AG09309 (cell line): ENCODE data around the gene SCAF1.

Experiments used
- DNase-seq: peaks from one replicate; pipeline ENCODE4 v3.0.0-alpha.2; 2010; ENCODE audit warnings: low read depth
- H3K4me3 ChIP-seq: 2 replicates; pipeline ENCODE4 v1.5.1; 2011; ENCODE audit warnings: mild to moderate bottlenecking, low read depth, low read length, moderate library complexity; ENCODE audit not compliant: control insufficient read depth
- CTCF ChIP-seq: IDR thresholded peaks from 2 replicates; pipeline ENCODE4 v1.5.1; 2011; ENCODE audit warnings: mild to moderate bottlenecking, low read depth, low read length, inconsistent platforms; ENCODE audit not compliant: insufficient read depth, control insufficient read depth; ENCODE audit errors: missing control alignments

SCAF1 gene

DNA sequence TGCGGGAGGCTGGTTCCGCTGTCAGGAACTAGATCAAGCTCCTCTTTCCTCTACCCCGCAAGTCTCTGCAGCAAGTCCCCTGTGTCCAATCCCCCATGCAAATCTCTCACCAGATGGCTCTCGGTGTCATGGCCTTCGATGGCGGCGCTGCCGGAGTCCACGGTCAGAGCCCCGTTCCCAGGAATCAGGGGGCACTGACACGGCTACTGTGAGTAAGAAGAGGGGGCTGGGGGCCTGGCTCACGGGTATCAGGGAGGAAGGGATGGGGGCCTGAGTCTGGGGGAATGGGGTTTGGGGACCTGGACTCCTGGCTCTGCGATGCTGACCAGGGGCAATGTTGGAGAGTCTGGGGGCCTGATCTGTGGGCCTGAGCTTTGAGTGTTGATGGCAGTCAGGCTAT, 4.0 kb downstream of the SCAF1 start:
- DNase-seq, result no peak
- TF ChIP-seq CTCF, result no peak
- no peak overlapping the region for H3K4me3 ChIP-seq

DNA sequence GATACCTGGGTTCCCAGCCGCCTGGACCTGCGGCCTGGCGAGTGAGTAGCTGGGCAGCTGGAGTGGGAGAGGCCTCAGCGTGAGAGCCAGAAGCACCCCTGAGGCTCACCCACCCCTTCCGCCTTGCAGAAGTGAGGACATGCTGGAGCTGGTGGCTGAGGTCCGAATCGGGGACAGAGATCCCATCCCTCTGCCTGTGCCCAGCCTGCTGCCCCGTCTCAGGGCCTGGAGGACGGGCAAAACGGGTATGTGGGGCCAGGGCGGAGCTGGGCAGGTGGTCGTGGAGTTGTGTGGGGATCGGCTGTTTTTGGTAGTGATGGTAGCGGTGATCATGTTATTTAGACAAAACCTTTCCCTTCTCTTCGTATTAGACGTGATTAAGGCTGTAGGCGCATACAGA, 4.6 kb downstream of the SCAF1 start:
- no peak for DNase-seq
- no peak overlapping the region for H3K4me3 ChIP-seq
- no peak for TF ChIP-seq CTCF

GRCh38 chr19:49651029-49651819, 9.2 kb downstream of the SCAF1 start:
- DNase-seq, result no peak
- no peak overlapping the region for H3K4me3 ChIP-seq
- no peak for TF ChIP-seq CTCF

- TF ChIP-seq CTCF, result no peak
- no peak overlapping the region for H3K4me3 ChIP-seq
- no peak for DNase-seq
Measured at GRCh38 chr19:49651820-49652550, 10.0 kb downstream of the SCAF1 start.

- no peak overlapping the region for H3K4me3 ChIP-seq
- no peak for DNase-seq
- no peak for TF ChIP-seq CTCF
Measured at GRCh38 chr19:49652551-49653465, 10.8 kb downstream of the SCAF1 start.

- no peak for DNase-seq
- no peak overlapping the region for H3K4me3 ChIP-seq
- TF ChIP-seq CTCF, result no peak
Measured at GRCh38 chr19:49653466-49653806, 11.4 kb downstream of the SCAF1 start.
